ELR (cell line): ENCODE data around the gene GHR.

Experiments
- DNase-seq: peaks from one replicate; pipeline ENCODE4 v3.0.0-alpha.2; 2015; ENCODE audit warnings: low read depth

The GHR gene

GRCh38 chr5:42462083-42462482 is 38.8 kb downstream of the GHR start:
- no peak for DNase-seq

- DNase-seq: no peak
Observed at GRCh38 chr5:42467572-42467971, 44.3 kb downstream of the GHR start.

- no peak for DNase-seq
Observed at GRCh38 chr5:42467981-42468524, 44.8 kb downstream of the GHR start.

- no peak for DNase-seq
Observed at GRCh38 chr5:42483472-42484154, 60.4 kb downstream of the GHR start.

- no peak for DNase-seq
Observed at GRCh38 chr5:42487077-42487476, 63.8 kb downstream of the GHR start.

GRCh38 chr5:42487821-42488220 is 64.6 kb downstream of the GHR start:
- no peak for DNase-seq

- no peak for DNase-seq
Observed at GRCh38 chr5:42490831-42491230, 67.6 kb downstream of the GHR start.

GRCh38 chr5:42491699-42492098 is 68.5 kb downstream of the GHR start:
- DNase-seq: no peak

- no peak for DNase-seq
Observed at GRCh38 chr5:42492974-42493373, 69.7 kb downstream of the GHR start.

- no peak for DNase-seq
Observed at GRCh38 chr5:42494414-42494813, 71.2 kb downstream of the GHR start.

GRCh38 chr5:42495914-42496313 is 72.7 kb downstream of the GHR start:
- no peak for DNase-seq

- no peak for DNase-seq
Observed at GRCh38 chr5:42496397-42497156, 73.3 kb downstream of the GHR start.

- no peak for DNase-seq
Observed at GRCh38 chr5:42498000-42498399, 74.8 kb downstream of the GHR start.

- no peak for DNase-seq
Observed at GRCh38 chr5:42499016-42499415, 75.8 kb downstream of the GHR start.

- DNase-seq: no peak
Observed at GRCh38 chr5:42500003-42500599, 76.9 kb downstream of the GHR start.

- no peak for DNase-seq
Observed at GRCh38 chr5:42502613-42503470, 79.6 kb downstream of the GHR start.

GRCh38 chr5:42506662-42507061 is 83.4 kb downstream of the GHR start:
- no peak for DNase-seq

GRCh38 chr5:42507451-42508097 is 84.3 kb downstream of the GHR start:
- DNase-seq: no peak

GRCh38 chr5:42513246-42513645 is 90.0 kb downstream of the GHR start:
- no peak for DNase-seq

- DNase-seq: no peak
Observed at GRCh38 chr5:42514754-42515153, 91.5 kb downstream of the GHR start.

- no peak for DNase-seq
Observed at GRCh38 chr5:42515504-42515903, 92.3 kb downstream of the GHR start.
